Measurements from ENCODE around the gene ALKAL2.

The ALKAL2 gene

GRCh38 chr2:289362-290089, 1.6 kb upstream of the ALKAL2 start:
- peak; percentile 13 for DNase-seq

- no peak for DNase-seq
These were observed 969 bp upstream of the ALKAL2 start for GRCh38 chr2:288758-289361.

- DNase-seq = no peak
These were observed 413 bp downstream of the ALKAL2 start for GRCh38 chr2:287471-287885.

- DNase-seq = no peak
These were observed 1.0 kb downstream of the ALKAL2 start for GRCh38 chr2:286774-287392.

GRCh38 chr2:286035-286434, 1.9 kb downstream of the ALKAL2 start:
- no peak for DNase-seq

GRCh38 chr2:285531-285930, 2.4 kb downstream of the ALKAL2 start:
- no peak for DNase-seq

- DNase-seq = peak; percentile 4
These were observed 2.9 kb downstream of the ALKAL2 start for GRCh38 chr2:284896-285492.

- no peak for DNase-seq
These were observed 3.7 kb downstream of the ALKAL2 start for GRCh38 chr2:283996-284794.

- no peak for DNase-seq
These were observed 5.3 kb downstream of the ALKAL2 start for GRCh38 chr2:282371-283263.

- no peak for DNase-seq
These were observed 6.5 kb downstream of the ALKAL2 start for GRCh38 chr2:281381-281780.

- DNase-seq = no peak
These were observed 7.2 kb downstream of the ALKAL2 start for GRCh38 chr2:280650-281110.

GRCh38 chr2:279956-280649, 7.8 kb downstream of the ALKAL2 start:
- DNase-seq = no peak

- DNase-seq = no peak
These were observed 8.5 kb downstream of the ALKAL2 start for GRCh38 chr2:279366-279765.

- DNase-seq = no peak
These were observed 9.0 kb downstream of the ALKAL2 start for GRCh38 chr2:278927-279320.

- no peak for DNase-seq
These were observed 9.5 kb downstream of the ALKAL2 start for GRCh38 chr2:278312-278926.

GRCh38 chr2:275466-275865, 12.4 kb downstream of the ALKAL2 start:
- no peak for DNase-seq

- DNase-seq = no peak
These were observed 13.4 kb downstream of the ALKAL2 start for GRCh38 chr2:274503-274902.

GRCh38 chr2:273333-273732, 14.6 kb downstream of the ALKAL2 start:
- DNase-seq = peak; percentile 43

GRCh38 chr2:271917-272316, 16.0 kb downstream of the ALKAL2 start:
- DNase-seq = no peak

- no peak for DNase-seq
These were observed 17.0 kb downstream of the ALKAL2 start for GRCh38 chr2:270861-271260.
